HG03064 (cell line): Measurements from ENCODE around the gene GOLT1A.

Experiments
- ATAC-seq: cut with Tn5 transposase; IDR thresholded peaks from one replicate; pipeline ENCODE4 v1.9.1; 2021; ENCODE audit warnings: low read depth; ENCODE audit not compliant: unreplicated experiment

GOLT1A gene

DNA sequence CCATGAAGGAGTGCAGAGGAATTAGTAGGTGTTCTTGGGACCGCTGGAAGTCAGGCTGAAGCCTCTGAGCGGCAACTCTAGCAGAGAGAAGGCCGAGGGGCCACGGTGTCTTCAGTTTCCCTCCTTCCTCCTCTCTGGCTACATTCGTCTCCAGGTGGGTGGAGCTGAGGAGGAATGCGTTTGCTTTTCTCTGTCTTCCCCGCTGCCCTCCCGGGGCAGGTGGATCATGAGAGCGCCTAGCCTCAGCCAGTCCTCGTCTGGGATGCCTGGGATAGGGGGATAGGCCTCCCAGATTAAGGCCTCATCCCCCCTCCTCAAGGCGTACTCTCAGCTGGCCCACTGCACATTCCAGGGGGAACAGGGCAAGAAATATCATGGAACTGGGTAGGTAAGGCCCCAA is 7.5 kb upstream of the GOLT1A start:
- ATAC-seq = no peak

DNA sequence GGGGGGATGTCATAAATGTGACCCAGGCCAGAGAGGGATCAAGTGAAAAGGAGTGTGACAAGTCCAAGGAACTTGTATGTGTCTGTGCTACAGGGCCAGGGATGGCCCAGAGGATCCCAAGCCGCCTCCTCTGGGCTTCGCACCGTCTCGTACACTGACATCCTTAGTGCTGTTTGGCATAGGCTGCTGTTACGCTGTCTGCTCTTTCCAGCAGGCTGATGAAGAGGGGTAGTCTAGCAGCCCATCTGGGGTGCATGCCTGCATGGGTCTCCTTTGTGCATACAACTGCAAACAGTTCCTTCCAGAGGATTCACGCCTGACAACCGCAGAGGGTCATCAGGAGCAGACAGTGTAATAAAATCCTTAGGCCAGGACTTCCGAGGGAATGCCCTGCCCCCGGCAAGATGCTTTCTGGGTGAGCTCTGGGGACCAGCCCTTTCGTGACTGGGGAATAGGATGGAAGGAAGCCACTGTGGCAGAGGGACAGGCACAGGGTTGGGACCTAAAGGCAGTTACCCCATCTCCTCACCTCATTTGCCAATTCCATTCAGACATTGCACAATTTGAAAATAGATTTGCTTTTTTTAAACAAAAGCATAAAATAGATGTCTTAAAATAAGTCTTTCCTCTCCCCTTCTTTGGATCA is 6.3 kb upstream of the GOLT1A start:
- ATAC-seq = no peak

DNA sequence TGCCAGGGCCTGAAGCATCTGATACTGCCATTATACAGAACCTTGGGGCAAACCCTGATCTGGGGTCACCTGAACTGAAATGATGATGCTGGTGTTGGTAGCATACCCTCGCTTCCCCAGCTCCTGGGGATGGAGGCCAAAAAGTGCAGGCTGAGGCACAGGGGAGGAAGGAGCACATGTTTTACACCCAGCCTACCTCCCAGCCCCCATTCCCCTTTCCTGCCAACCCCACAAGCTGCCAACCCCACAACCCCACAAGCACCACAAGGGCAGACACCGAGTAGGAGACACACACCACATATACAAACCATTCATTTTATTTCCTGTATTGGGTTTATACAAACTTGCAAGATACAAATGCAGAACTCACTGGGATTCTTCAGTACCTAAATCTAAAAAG is 4.8 kb upstream of the GOLT1A start:
- no peak for ATAC-seq

DNA sequence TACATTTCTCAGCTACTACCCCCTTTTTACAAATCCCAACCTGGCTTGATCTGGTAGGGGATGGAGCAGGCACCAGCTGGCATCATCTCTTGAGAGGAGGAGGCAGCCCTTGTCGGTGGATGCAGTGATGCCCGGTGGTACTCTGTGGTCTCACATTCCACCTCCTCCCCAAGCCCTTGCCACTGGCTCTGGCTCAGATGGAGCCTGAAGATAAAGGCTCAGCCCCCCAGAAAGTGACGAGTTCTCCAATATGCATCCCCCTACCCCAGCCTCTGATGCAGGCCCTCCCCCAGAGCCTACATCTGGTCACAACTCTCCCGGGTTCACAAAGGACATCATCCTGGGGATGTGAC is 3.8 kb upstream of the GOLT1A start:
- ATAC-seq = no peak

- no peak for ATAC-seq
Observed at GRCh38 chr1:204216880-204217647, 3.3 kb upstream of the GOLT1A start.

GRCh38 chr1:204216236-204216635 is 2.4 kb upstream of the GOLT1A start:
- no peak for ATAC-seq

- no peak for ATAC-seq
Observed at GRCh38 chr1:204212715-204213114, 1.1 kb downstream of the GOLT1A start.

DNA sequence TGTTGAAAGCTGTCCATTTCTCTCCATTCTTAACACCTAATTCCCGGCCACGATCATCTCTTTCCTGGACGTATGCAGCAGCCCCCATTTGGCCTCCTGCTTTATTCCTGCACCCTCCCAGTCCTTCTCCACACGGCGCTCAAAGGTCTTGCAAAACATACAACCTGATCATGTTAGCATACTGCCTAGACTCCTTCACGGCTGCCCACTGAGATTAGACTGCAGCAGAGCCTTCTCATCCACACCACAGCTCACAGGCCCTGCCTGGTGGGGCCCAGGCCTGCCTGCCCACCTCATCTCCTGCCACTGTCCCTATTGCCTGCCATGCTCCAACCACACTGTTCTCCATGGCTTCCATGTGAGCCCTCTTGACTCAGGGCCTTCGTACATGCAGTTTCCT is 2.7 kb downstream of the GOLT1A start:
- no peak for ATAC-seq

GRCh38 chr1:204207136-204207616 is 6.6 kb downstream of the GOLT1A start:
- ATAC-seq = no peak

DNA sequence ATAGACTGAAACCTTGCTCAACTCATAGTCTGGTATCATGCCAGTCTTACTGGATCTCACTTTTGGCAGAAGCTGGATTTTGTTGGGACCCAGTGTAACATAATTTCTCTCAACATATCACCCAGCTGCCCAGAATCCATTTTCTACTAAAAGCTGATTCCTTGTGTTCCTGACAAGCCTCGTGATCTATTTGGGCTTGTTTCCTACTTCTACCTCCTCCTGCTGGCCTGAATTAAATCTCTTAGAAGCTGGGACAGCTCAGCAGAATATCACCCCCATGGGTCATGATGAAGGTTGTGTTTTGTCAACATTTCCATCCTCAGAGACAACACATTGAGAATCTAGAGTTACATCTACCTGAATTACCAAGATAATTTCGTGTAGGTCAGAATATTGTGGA is 7.7 kb downstream of the GOLT1A start:
- no peak for ATAC-seq

DNA sequence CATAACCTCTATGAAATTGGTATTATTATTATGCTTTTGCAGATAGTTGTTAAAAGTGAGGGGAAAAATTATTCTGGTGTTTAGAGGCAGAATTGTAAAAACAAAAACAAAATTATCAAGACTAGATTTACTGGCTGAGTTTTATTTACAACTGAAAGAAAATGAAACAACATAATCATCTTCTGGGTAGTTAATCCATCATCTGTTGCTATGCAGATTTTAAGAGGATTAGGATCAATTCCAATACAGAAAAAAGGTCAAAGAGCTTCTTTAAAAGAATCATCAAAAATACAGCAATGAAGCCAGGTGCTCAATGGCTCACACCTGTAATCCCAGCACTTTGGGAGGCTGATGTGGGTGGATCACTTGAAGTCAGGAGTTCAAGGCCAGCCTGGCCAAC is 8.3 kb downstream of the GOLT1A start:
- ATAC-seq = no peak

DNA sequence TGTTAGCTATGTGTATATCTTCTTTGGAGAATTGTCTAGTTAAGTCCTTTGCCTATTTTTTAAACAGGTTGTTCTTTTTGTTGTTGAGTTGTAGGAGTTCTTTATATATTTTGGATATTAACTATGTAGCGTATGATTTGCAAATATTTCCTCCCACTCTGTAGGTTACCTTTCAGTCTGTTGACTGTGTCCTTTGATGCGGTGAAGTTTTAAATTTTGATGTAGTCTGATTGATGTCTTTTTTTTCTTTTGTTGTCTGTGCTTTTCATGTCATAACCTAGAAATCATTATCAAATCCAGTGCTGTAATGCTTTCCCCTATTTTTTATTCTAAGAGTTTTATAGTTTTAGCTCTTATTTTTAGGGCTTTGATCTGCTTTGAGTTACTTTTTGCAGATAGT is 8.8 kb downstream of the GOLT1A start:
- no peak for ATAC-seq

DNA sequence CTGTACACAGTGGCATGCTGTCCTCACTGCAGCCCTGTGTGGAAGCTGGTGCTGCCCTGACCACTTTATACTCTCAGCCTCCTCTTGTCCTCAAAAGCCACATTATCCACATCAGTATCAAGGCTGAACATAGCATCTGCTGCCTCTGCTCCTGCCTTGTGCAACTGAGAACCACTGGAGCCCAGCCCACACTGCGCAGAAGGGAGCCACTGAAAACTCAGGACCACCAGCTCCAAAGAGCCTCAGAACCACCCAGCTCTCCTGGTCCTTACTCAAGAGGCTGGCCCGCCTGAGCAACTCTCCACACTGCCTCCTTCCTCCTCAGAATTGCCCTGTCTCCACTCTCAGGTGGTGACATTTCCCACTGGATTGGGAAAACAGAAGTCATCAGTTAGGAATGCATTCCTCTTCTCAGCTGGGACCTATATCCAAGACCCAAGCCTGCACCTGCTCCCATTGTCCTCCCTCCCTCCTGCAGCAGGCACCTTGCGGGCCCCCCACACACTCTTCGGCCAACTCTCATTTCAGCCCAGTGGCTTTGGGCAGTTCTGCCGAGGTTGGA is 10.5 kb downstream of the GOLT1A start:
- ATAC-seq = no peak

GRCh38 chr1:204202481-204202880 is 11.3 kb downstream of the GOLT1A start:
- ATAC-seq = no peak

DNA sequence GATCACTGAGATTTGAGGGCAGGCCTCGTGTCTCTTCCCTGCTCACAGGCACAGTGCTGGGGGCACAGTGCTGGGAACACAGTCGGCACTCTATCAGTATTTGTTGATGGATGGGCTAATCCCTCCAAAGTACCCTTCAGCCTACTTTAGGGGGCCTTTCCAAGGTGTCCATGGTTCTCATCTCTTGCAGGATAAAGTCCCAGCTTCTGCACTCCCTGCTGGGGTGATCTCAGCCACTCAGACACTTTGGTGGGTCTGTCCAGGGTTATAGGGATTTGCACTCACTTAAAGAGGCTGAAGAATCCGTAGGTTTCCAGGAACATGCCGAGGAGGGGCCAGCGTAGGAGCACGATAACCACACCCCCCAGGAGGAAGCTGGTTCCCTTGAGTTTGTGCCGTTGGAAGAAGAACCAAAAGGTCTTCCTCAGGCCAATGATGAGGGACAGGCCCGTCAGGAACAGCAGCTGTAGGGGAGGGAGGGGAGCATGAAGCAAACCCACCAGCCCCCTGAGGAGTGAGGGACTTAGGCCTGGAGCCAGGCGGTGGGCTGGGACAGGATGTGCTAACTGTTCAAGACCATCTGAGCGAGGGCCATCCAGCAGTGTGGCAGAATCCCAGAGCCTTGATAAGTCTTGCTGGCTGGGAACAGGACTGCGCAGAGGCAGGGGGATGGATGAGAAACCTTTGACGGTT is 12.3 kb downstream of the GOLT1A start:
- ATAC-seq = no peak

DNA sequence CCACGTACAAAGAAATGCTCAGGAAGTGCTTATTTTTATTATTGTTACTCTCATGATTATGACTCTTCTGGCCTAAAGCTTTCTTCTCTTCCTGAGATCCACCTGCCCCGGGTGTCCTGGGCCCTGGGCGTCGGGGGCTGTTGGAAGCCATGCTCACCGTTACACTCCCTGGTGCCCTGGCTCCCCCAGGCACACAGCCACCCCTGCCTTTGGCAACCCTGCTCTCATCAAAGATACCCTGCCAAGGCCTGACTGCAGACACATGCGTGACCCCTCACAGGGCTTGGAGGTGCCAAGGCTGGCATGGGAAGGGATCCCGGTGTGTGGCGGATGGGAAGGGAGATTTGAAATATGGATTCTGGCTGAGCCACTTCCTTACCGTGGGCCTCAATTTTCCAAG is 14.2 kb downstream of the GOLT1A start:
- ATAC-seq = no peak

- no peak for ATAC-seq
Observed at GRCh38 chr1:204198348-204199340, 15.1 kb downstream of the GOLT1A start.

- ATAC-seq = no peak
Observed at GRCh38 chr1:204197068-204197467, 16.7 kb downstream of the GOLT1A start.

DNA sequence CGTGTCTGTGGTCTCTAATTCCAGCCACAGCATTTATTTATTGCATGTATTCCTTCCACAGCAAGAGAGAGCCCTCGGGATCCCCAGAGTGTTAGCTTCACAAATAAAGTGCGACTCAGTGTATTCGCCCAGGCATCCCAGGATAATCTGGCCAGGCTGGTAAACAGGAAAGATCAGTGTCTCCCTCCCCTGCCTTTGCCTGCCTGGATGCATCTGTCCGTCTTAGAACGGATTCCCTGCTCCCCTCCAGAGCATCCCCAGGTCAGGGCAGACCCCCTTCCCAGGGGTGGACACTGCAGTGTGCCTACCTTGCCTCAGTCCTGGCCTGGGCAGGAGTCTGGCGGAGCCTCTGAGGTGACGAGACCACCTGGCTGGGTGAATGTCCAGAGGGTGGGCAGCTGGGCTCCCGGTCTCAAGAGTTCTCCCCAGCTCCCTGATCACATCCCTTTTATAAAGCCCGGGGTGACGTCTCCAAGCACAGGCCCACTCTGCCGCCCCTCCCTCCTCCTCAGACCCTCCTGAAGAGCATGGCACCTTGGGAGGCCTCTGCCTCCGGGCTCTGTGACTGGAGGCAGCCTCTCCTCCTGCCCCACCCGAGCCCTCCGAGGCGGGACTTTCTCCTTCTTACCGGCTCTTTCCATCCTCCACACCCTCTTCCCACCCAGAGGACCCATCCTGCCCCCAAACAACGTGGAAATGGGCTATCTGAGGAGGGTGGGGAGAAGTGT is 17.6 kb downstream of the GOLT1A start, which contains the start of gene KISS1:
Gene KISS1, minus strand, starts transcription at position 424 of the 728 bp plus-strand sequence. CDS start 3,615 bp downstream, outside the sequence.
- ATAC-seq = no peak
